SK-N-SH (cell line): ENCODE measurements around the gene RGS6. TPM values are rescaled to one million over a fixed set of nuclear protein-coding genes. Genes with fewer than 3 reads are reported as not detected.

Source experiments
- CTCF ChIA-PET: fragments of 300-600, 350-600 bp; formaldehyde crosslinking; extraction: SDS; loops from one replicate; lab custom pipeline; 2021; lab: Yijun Ruan, JAX
- POLR2A ChIA-PET: fragments of 350-600 bp; sonication (Branson Sonifier 250); formaldehyde crosslinking; extraction: SDS; loops from one replicate; lab custom pipeline; 2020; ENCODE audit warnings: antibody characterized with exemption, inconsistent platforms; lab: Yijun Ruan, JAX
- DNase-seq: peaks from one replicate; pipeline ENCODE4 v3.0.0; 2012
- H2AFZ ChIP-seq: fragments of 200-600 bp; sonication (generic); 2 replicates; pipeline ENCODE4 v1.8.1; 2016; ENCODE audit warnings: antibody characterized with exemption, mild to moderate bottlenecking, low read depth
- H3F3A ChIP-seq: fragments of 200-600 bp; sonication (generic); replicated peaks from 2 replicates; pipeline ENCODE3; 2016; ENCODE audit warnings: antibody characterized with exemption, mild to moderate bottlenecking; ENCODE audit not compliant: insufficient read depth
- H3K27ac ChIP-seq, 2 experiments: fragments of 200-500 bp in 1 of 2; fragments of 200-600 bp in 1 of 2; sonication (Bioruptor generic) in 1 of 2; sonication (generic), shearing (Covaris generic) in 1 of 2; 2 replicates each; pipeline versions ENCODE4 v1.5.1 to v1.6.1; 2014 to 2016; ENCODE audit warnings: low read depth in 2 of 2, inconsistent platforms in 1 of 2, low read length in 1 of 2, mild to moderate bottlenecking in 1 of 2, mixed read lengths in 1 of 2
- H3K27me3 ChIP-seq: fragments of 200-600 bp; sonication (generic), shearing (Covaris generic); 2 replicates; pipeline ENCODE4 v1.6.1; 2016; ENCODE audit warnings: mixed run types; ENCODE audit not compliant: insufficient read depth
- H3K36me3 ChIP-seq, 2 experiments: fragments of 200-500 bp in 1 of 2; fragments of 200-600 bp in 1 of 2; sonication (Bioruptor generic) in 1 of 2; sonication (generic) in 1 of 2; replicated peaks in 1 of 2; 2 replicates each; pipeline versions ENCODE3 to v1.5.1; 2014 to 2016; ENCODE audit warnings: low read length in 1 of 2, mild to moderate bottlenecking in 1 of 2; ENCODE audit not compliant: insufficient read depth in 2 of 2, control insufficient read depth in 1 of 2
- H3K4me1 ChIP-seq, 2 experiments: fragments of 200-500 bp in 1 of 2; fragments of 200-600 bp in 1 of 2; sonication (Bioruptor generic) in 1 of 2; sonication (generic), shearing (Covaris generic) in 1 of 2; 2 replicates each; pipeline versions ENCODE4 v1.5.1 to v1.6.1; 2014 to 2016; ENCODE audit warnings: low read depth in 1 of 2, low read length in 1 of 2, mixed run types in 1 of 2; ENCODE audit not compliant: insufficient read depth in 2 of 2, control insufficient read depth in 1 of 2
- H3K4me2 ChIP-seq: fragments of 200-600 bp; sonication (generic), shearing (Covaris generic); 2 replicates; pipeline ENCODE4 v1.6.1; 2017; ENCODE audit warnings: mixed run types
- H3K4me3 ChIP-seq, 2 experiments: fragments of 200-500 bp in 1 of 2; fragments of 200-600 bp in 1 of 2; sonication (Bioruptor generic) in 1 of 2; sonication (generic), shearing (Covaris generic) in 1 of 2; 2 replicates each; pipeline versions ENCODE4 v1.5.1 to v1.8.1; 2014 to 2016; ENCODE audit warnings: low read depth in 2 of 2, inconsistent platforms in 1 of 2, low read length in 1 of 2, mild to moderate bottlenecking in 1 of 2, mixed read lengths in 1 of 2, moderate library complexity in 1 of 2
- H3K79me2 ChIP-seq: fragments of 200-600 bp; sonication (generic); 2 replicates; pipeline ENCODE4 v1.8.1; 2017; ENCODE audit warnings: mild to moderate bottlenecking; ENCODE audit not compliant: insufficient read depth
- H3K9ac ChIP-seq: fragments of 200-600 bp; sonication (generic); 2 replicates; pipeline ENCODE4 v1.6.1; 2017; ENCODE audit warnings: mixed run types
- H3K9me2 ChIP-seq: fragments of 200-600 bp; sonication (generic); 2 replicates; pipeline ENCODE4 v1.6.1; 2017; ENCODE audit warnings: mixed run types
- H3K9me3 ChIP-seq: fragments of 200-600 bp; sonication (generic); 2 replicates; pipeline ENCODE4 v1.6.1; 2017; ENCODE audit warnings: mixed run types, mild to moderate bottlenecking, moderate library complexity
- H4K20me1 ChIP-seq: fragments of 200-600 bp; sonication (generic); 2 replicates; pipeline ENCODE4 v1.6.1; 2017; ENCODE audit warnings: mild to moderate bottlenecking, mixed run types; ENCODE audit not compliant: insufficient read depth
- CHD2 ChIP-seq: fragments of 150-350 bp; IDR thresholded peaks from 2 replicates; pipeline ENCODE4 v1.6.1; 2018; ENCODE audit warnings: low read length; ENCODE audit not compliant: partially characterized antibody
- CTCF ChIP-seq: fragments of 200-600 bp; sonication (generic); IDR thresholded peaks from 2 replicates; pipeline ENCODE4 v1.6.1; 2017; ENCODE audit warnings: antibody characterized with exemption, mild to moderate bottlenecking, moderate library complexity
- ELF1 ChIP-seq: IDR thresholded peaks from 2 replicates; pipeline ENCODE4 v1.4.0; 2012
- FOSL2 ChIP-seq: IDR thresholded peaks from 2 replicates; pipeline ENCODE4 v1.4.0; 2012; ENCODE audit warnings: low read depth, mild to moderate bottlenecking, moderate library complexity, borderline replicate concordance
- FOXJ3 ChIP-seq: sonication (generic); formaldehyde crosslinking; IDR thresholded peaks from 2 replicates; pipeline ENCODE4 v1.5.1; 2020; ENCODE audit warnings: mild to moderate bottlenecking, missing genetic modification reagents
- FOXM1 ChIP-seq: IDR thresholded peaks from 2 replicates; pipeline ENCODE4 v1.4.0; 2012; ENCODE audit warnings: low read depth, mild to moderate bottlenecking
- GABPA ChIP-seq: IDR thresholded peaks from 2 replicates; pipeline ENCODE4 v1.4.0; 2012; ENCODE audit warnings: low read depth, mild to moderate bottlenecking
- IRF3 ChIP-seq: fragments of 150-350 bp; IDR thresholded peaks from 2 replicates; pipeline ENCODE4 v1.6.1; 2016; ENCODE audit warnings: mild to moderate bottlenecking, low read depth, low read length
- JUND ChIP-seq: IDR thresholded peaks from 2 replicates; pipeline ENCODE4 v1.4.0; 2012
- NFIC ChIP-seq: IDR thresholded peaks from 2 replicates; pipeline ENCODE4 v1.4.0; 2012; ENCODE audit warnings: borderline replicate concordance
- POLR2AphosphoS5 ChIP-seq: IDR thresholded peaks from 2 replicates; pipeline ENCODE4 v1.6.1; 2012; ENCODE audit warnings: low read depth, low read length
- RAD21 ChIP-seq: IDR thresholded peaks from 2 replicates; pipeline ENCODE4 v1.6.1; 2012; ENCODE audit warnings: mild to moderate bottlenecking, low read length
- RCOR1 ChIP-seq: fragments of 150-350 bp; IDR thresholded peaks from 2 replicates; pipeline ENCODE4 v1.6.1; 2017; ENCODE audit warnings: antibody characterized with exemption, low read length
- TCF12 ChIP-seq: IDR thresholded peaks from 2 replicates; pipeline ENCODE4 v1.4.0; 2012
- TEAD4 ChIP-seq: IDR thresholded peaks from 2 replicates; pipeline ENCODE4 v1.4.0; 2012; ENCODE audit warnings: mild to moderate bottlenecking, borderline replicate concordance; ENCODE audit not compliant: insufficient read depth
- USF1 ChIP-seq: IDR thresholded peaks from 2 replicates; pipeline ENCODE4 v1.4.0; 2012; ENCODE audit warnings: low read depth, borderline replicate concordance
- ZBTB33 ChIP-seq: IDR thresholded peaks from 2 replicates; pipeline ENCODE4 v1.4.0; 2012; ENCODE audit warnings: low read depth, borderline replicate concordance
- WGBS: methylation state at CpG from one replicate; pipeline ENCODE4 v1.1.6; 2017; ENCODE audit warnings: low lambda C conversion rate; 5-methylcytosine and 5-hydroxymethylcytosine counted together
- polyA plus RNA-seq, 3 experiments: library from polyadenylated mRNA; depleted of rRNA; stranded (reverse); fragments of >200 nt; gene quantifications; 2 replicates each; pipeline ENCODE4 v1.2.3, GENCODE V29; 2012

The RGS6 gene
- polyA plus RNA-seq, 1 of the 3 experiments (the other 2 are of a cell fraction): not detected

- no peak overlapping the region for H3K4me3 ChIP-seq
- WGBS: 7% methylated on average over 5 of the region's 6 CpGs
- H3K27me3 ChIP-seq: peaks cover 18% of the 10 kb centered on the region; the same call in 1 of the 2 replicates
- no peak overlapping the region for H2AFZ ChIP-seq
- no peaks in the 10 kb centered on the region for H3K36me3 ChIP-seq
- no peaks in the 10 kb centered on the region for H3K9me3 ChIP-seq
- no peaks in the 10 kb centered on the region for H4K20me1 ChIP-seq
- no peak for TF ChIP-seq ZBTB33
- TF ChIP-seq TEAD4: no peak
- TF ChIP-seq FOXJ3: no peak
- TF ChIP-seq CTCF: no peak
- no peak for TF ChIP-seq IRF3
- TF ChIP-seq JUND: no peak
- TF ChIP-seq FOXM1: no peak
- no peak for TF ChIP-seq POLR2AphosphoS5
- no peak for TF ChIP-seq CHD2
- TF ChIP-seq NFIC: no peak
- no peak for TF ChIP-seq GABPA
- no peak for TF ChIP-seq USF1
- no peak for TF ChIP-seq RCOR1
- TF ChIP-seq FOSL2: no peak
- no peak for TF ChIP-seq TCF12
- no peak for TF ChIP-seq ELF1
- no peak for TF ChIP-seq RAD21
- no peak for DNase-seq
- POLR2A ChIA-PET: no interaction called here
- H3K4me1 ChIP-seq: no peaks in the 10 kb centered on the region
- no peak overlapping the region for H3K4me2 ChIP-seq
- H3F3A ChIP-seq: no peaks in the 10 kb centered on the region
- H3K9ac ChIP-seq: no peak overlapping the region
- no peak overlapping the region for H3K27ac ChIP-seq
- H3K79me2 ChIP-seq: no peaks in the 10 kb centered on the region
- no peaks in the 10 kb centered on the region for H3K9me2 ChIP-seq
- CTCF ChIA-PET: interaction anchor here (1.7 kb wide), 1 partner anchor 36 kb away, joined by 5 read pairs; no protein-coding TSS in a partner anchor
Observed at GRCh38 chr14:71891185-71891584, 41.0 kb upstream of the RGS6 start.
